Gastroesophageal sphincter (tissue), 3 donors: ENCODE data around the gene CDC42BPG.

ENCODE experiments used
- EP300 ChIP-seq: sonication (generic); formaldehyde crosslinking; IDR thresholded peaks from one replicate; pipeline ENCODE4 v1.6.1; 2017; ENCODE audit warnings: antibody characterized with exemption, mild to moderate bottlenecking
- POLR2A ChIP-seq, 2 donors: fragments of 450-650 bp; IDR thresholded peaks; one replicate each; pipeline ENCODE4 v1.6.1; 2017; ENCODE audit warnings: antibody characterized with exemption in 2 of 2, mild to moderate bottlenecking in 2 of 2, moderate library complexity in 1 of 2
- POLR2AphosphoS5 ChIP-seq: sonication (generic); formaldehyde crosslinking; IDR thresholded peaks from one replicate; pipeline ENCODE4 v1.6.1; 2017; ENCODE audit warnings: antibody characterized with exemption
- TF ChIP-seq, protein P1 (sequence below), 4 experiments: fragments of 200-600 bp in 2 of 4; fragments of 450-650 bp in 2 of 4; sonication (generic) in 1 of 4; IDR thresholded peaks; one replicate each; pipeline ENCODE4 v1.5.1; 2017 to 2019; ENCODE audit warnings: antibody characterized with exemption in 4 of 4, mild to moderate bottlenecking in 2 of 4, moderate library complexity in 2 of 4

DNA sequence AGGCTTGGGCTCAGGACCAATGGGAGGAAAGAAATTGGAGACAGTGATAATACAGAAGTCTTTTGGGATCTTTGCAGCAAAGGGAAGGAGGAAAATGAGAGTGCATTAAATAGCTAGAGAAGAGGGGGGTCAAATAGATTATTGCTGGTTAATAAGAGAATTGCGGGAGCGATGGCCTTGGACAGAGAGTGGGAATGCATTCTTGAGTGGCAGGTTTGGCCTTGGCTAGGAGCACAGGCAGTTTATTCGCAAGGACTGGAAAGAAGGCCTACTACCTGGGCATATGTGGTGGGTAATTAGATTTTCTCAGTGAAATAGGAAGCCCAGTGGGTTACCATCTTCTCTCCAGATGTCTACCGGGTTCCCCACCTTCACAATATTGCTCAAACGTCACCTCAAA is 30.6 kb downstream of the CDC42BPG start:
- TF ChIP-seq, protein P1, sequence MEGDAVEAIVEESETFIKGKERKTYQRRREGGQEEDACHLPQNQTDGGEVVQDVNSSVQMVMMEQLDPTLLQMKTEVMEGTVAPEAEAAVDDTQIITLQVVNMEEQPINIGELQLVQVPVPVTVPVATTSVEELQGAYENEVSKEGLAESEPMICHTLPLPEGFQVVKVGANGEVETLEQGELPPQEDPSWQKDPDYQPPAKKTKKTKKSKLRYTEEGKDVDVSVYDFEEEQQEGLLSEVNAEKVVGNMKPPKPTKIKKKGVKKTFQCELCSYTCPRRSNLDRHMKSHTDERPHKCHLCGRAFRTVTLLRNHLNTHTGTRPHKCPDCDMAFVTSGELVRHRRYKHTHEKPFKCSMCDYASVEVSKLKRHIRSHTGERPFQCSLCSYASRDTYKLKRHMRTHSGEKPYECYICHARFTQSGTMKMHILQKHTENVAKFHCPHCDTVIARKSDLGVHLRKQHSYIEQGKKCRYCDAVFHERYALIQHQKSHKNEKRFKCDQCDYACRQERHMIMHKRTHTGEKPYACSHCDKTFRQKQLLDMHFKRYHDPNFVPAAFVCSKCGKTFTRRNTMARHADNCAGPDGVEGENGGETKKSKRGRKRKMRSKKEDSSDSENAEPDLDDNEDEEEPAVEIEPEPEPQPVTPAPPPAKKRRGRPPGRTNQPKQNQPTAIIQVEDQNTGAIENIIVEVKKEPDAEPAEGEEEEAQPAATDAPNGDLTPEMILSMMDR (IDR thresholded peaks at IDR 0.05): no peak
- TF ChIP-seq POLR2AphosphoS5 (no peak), POLR2A (IDR thresholded peaks at IDR 0.05) (no peak), EP300 (no peak)
